ENCODE data around the gene DNAH6.

Gene DNAH6

GRCh38 chr2:84636080-84636971 is 120.0 kb downstream of the DNAH6 start:
- DNase-seq = no peak

GRCh38 chr2:84639751-84640150 is 123.5 kb downstream of the DNAH6 start:
- DNase-seq = no peak

GRCh38 chr2:84640411-84640810 is 124.1 kb downstream of the DNAH6 start:
- DNase-seq = no peak

DNA sequence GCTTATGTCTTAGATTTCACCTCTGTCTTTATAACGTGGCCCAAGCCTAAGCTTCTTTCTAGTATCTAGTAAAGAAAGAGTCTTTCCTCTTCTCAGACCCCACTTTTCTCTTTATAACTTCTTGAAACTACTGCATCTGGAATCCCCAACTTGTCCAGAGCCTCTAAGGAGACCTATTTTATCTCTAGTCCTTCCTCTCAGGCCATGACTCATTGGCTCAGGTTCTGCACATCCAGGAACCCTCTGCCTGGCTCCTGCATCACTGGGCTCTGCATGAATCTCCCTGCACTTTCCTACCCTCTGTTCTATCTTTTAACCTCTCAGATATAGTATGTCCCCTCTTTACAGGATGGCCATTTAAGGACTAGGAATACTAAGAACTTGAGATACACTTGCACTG is 124.7 kb downstream of the DNAH6 start:
- no peak for DNase-seq

DNA sequence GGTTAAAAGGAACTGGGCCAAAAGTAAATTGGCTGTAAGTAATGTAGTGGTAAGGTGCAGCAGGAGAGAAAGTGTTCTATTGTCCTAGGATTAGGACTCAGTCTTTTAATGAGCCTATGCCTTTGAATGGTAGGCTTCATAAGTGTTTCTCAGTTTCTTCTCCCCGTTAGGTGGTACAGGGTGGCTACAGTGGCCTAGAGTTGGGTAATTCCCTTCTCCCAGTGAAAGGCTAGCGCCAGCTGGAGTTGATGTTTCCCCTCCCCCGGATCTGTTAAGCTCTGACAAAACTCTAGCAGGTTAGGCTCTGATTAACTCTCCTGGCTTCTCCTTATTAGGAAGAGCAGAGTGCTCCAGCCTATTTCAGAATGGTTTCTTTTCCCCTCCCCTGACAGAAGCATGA is 127.7 kb downstream of the DNAH6 start:
- no peak for DNase-seq

DNA sequence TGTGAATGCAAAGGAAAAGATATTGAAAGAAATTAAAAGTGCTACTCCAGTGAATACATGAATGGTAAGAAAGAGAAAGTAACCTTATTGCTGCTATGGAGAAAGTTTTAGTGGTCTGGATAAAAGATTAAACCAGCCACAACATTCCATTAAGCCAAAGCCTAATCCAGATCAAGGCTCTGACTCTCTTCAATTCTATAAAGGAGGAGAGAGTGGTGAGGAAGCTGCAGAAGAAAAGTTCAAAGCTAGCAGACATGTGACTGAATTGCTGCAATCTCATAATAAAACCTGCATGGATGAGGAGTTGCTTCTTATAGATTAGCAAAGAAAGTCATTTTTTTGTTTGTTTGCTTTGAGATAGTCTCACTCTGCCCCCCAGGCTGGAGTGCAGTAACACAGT is 130.2 kb downstream of the DNAH6 start:
- DNase-seq = no peak

GRCh38 chr2:84647267-84647666 is 131.0 kb downstream of the DNAH6 start:
- no peak for DNase-seq

- no peak for DNase-seq
Observed at GRCh38 chr2:84649058-84649457, 132.8 kb downstream of the DNAH6 start.

DNA sequence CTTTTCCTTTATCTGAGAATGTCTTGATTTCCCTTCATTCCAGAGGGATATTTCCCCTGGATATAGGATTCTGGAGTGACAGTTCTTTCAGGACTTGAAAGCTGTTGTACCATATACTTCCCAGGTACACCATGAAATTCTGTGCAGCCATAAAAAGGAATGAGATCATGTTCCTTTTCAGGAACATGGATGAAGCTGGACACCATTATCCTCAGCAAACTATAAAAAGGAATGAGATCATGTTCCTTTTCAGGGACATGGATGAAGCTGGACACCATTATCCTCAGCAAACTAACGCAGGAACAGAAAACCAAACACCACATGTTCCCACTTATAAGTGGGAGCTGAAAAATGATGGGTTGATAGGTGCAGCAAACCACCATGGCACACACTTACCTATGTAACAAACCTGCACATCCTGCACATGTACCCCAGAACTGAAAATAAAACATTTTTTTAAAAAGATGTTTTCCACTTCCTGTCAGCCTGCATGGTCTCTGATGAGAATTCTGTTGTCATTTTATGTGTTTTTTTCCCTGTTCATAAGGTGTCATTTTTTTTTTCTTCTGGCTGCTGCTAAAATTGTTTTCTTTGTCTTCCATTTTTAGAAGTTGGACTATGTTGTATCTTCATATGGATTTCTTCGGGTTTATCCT is 133.3 kb downstream of the DNAH6 start:
- DNase-seq = no peak

- DNase-seq = no peak
Observed at GRCh38 chr2:84652431-84652830, 136.1 kb downstream of the DNAH6 start.

GRCh38 chr2:84653302-84653701 is 137.0 kb downstream of the DNAH6 start:
- DNase-seq = no peak

- no peak for DNase-seq
Observed at GRCh38 chr2:84654414-84654813, 138.1 kb downstream of the DNAH6 start.

GRCh38 chr2:84669122-84669521 is 152.8 kb downstream of the DNAH6 start:
- no peak for DNase-seq

- no peak for DNase-seq
Observed at GRCh38 chr2:84674099-84674498, 157.8 kb downstream of the DNAH6 start.

DNA sequence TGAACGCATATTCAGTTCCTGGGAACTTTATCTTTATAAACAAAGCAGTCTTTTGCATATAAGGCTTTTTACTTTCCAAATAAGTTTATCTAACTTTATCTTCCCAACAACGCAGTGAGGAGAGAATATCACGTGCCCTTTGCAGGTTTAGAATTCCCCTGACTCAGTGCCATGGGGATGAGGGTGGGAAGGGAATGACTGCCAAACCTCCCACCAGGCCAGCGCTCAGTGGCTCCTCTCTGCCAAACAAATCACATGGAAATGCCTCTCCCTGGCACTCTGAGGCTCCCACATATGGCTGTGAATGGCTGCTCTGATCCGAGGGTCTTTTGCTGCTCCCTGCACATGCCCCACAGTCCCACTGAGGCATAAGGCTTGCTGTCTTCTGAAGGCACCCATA is 158.3 kb downstream of the DNAH6 start:
- no peak for DNase-seq

- no peak for DNase-seq
Observed at GRCh38 chr2:84676295-84676694, 160.0 kb downstream of the DNAH6 start.

DNA sequence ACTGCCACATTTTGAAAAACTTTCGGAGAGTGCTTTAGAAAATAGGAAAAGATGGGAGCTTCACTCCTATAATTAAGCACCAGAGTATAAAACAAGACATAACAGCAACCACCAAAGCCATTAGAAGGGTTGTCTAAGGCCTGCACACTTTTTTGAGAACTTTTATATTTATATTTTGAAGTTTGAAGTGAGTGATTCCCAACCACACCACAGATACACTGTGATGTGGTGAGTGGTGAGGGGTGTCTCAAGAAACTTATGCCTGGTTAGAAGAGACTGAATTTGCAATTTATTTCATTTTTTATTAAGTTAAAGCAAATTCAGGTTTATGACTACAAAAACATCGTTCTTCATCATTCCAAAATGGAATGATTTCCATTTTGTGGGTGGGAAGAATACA is 161.9 kb downstream of the DNAH6 start:
- no peak for DNase-seq

- no peak for DNase-seq
Observed at GRCh38 chr2:84686783-84687476, 170.6 kb downstream of the DNAH6 start.

- no peak for DNase-seq
Observed at GRCh38 chr2:84687498-84688149, 171.3 kb downstream of the DNAH6 start.

DNA sequence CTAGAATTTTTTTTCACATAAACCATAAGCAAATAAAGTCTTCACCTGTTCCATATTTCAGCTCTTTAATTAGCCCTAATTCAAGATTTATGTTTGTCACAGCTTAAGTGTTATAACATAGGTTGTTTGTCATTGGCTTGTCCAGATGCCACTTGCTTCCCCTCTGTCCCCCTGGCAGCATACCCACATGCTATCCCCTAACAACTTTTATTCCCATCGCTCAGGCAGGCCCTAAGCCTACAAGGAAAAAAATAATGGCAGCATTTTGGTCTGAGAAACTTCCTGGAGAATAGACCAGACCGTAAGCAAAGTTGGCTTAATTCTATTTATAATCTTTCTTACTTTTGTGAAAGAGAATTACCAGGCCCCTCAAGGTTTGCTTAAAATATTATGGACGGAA is 173.9 kb downstream of the DNAH6 start:
- DNase-seq = no peak

GRCh38 chr2:84694088-84694622 is 177.9 kb downstream of the DNAH6 start:
- DNase-seq = peak; percentile 12

DNA sequence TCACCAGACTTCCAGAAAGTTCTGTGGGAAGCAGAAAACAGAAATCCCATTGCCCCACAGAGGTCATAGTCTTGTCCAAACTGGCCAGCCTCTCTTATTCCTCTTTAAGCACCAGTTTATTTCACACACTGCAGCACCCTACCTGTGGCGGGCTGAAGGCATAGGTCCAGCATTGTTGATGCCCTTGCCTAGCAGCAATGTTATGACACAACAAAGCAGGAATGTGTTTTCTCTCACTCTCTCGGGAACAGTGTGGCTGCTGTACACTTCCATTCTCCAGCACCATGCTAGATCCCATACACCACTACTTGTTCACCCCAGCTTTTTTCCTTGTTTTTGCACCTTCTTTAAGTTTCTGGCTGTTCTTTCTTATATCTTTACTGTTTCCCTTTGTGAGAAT is 181.6 kb downstream of the DNAH6 start:
- no peak for DNase-seq

GRCh38 chr2:84700006-84700405 is 183.7 kb downstream of the DNAH6 start:
- no peak for DNase-seq
